DOHH2 (cell line): ENCODE data around the gene EIF4EBP2.

Experiments used
- H3F3A ChIP-seq: fragments of 200-600 bp; sonication (generic), shearing (Covaris generic); 2 replicates; pipeline ENCODE4 v1.6.0; 2016; ENCODE audit warnings: antibody characterized with exemption, mild to moderate bottlenecking; ENCODE audit not compliant: control insufficient read depth, insufficient read depth
- H3K27ac ChIP-seq: fragments of 200-600 bp; sonication (generic); 2 replicates; pipeline ENCODE4 v1.5.1; 2014; ENCODE audit warnings: low read depth, mild to moderate bottlenecking, low read length, moderate library complexity
- H3K27me3 ChIP-seq: fragments of 200-600 bp; sonication (generic); 2 replicates; pipeline ENCODE4 v1.6.1; 2014; ENCODE audit warnings: mild to moderate bottlenecking, low read length, mixed read lengths; ENCODE audit not compliant: control insufficient read depth
- H3K36me3 ChIP-seq: fragments of 200-600 bp; sonication (generic); 2 replicates; pipeline ENCODE4 v1.6.1; 2014; ENCODE audit warnings: mild to moderate bottlenecking, low read length, moderate library complexity, mixed read lengths; ENCODE audit not compliant: control insufficient read depth
- H3K4me1 ChIP-seq: fragments of 200-600 bp; sonication (generic); 2 replicates; pipeline ENCODE4 v1.6.1; 2014; ENCODE audit warnings: mild to moderate bottlenecking, low read length, mixed read lengths; ENCODE audit not compliant: control insufficient read depth
- H3K4me2 ChIP-seq: fragments of 200-600 bp; sonication (generic); 2 replicates; pipeline ENCODE4 v1.6.0; 2014; ENCODE audit warnings: mild to moderate bottlenecking, low read length, moderate library complexity
- H3K4me3 ChIP-seq: fragments of 200-600 bp; sonication (generic); 2 replicates; pipeline ENCODE4 v1.5.1; 2014; ENCODE audit warnings: mild to moderate bottlenecking, low read length, mixed read lengths
- H3K79me2 ChIP-seq: fragments of 200-600 bp; sonication (generic); 2 replicates; pipeline ENCODE4 v1.6.1; 2014; ENCODE audit warnings: mild to moderate bottlenecking, low read length, mixed read lengths; ENCODE audit not compliant: control insufficient read depth
- H3K9me2 ChIP-seq: fragments of 200-600 bp; sonication (generic); replicated peaks from 2 replicates; pipeline ENCODE4 v1.6.1; 2014; ENCODE audit warnings: mild to moderate bottlenecking, low read length, mixed read lengths; ENCODE audit not compliant: control insufficient read depth
- H3K9me3 ChIP-seq: fragments of 200-600 bp; sonication (generic); 2 replicates; pipeline ENCODE4 v1.6.1; 2014; ENCODE audit warnings: antibody characterized with exemption, low read length, mixed read lengths; ENCODE audit not compliant: control insufficient read depth, insufficient read depth
- H4K20me1 ChIP-seq: fragments of 200-600 bp; sonication (generic); 2 replicates; pipeline ENCODE4 v1.6.0; 2014; ENCODE audit warnings: low read depth, mild to moderate bottlenecking, antibody characterized with exemption, low read length, moderate library complexity; ENCODE audit not compliant: control insufficient read depth, insufficient read depth
- EZH2phosphoT487 ChIP-seq: fragments of 200-600 bp; sonication (generic); IDR thresholded peaks from 2 replicates; pipeline ENCODE4 v1.6.1; 2017; ENCODE audit warnings: borderline replicate concordance, mild to moderate bottlenecking, antibody characterized with exemption, low read length, moderate library complexity, mixed read lengths
- TF ChIP-seq, protein P1 (sequence below): fragments of 200-600 bp; sonication (generic); IDR thresholded peaks from one replicate; pipeline ENCODE4 v1.5.1; 2014; ENCODE audit warnings: antibody characterized with exemption, mild to moderate bottlenecking, low read depth, low read length; ENCODE audit not compliant: poor library complexity, severe bottlenecking

Gene EIF4EBP2

DNA sequence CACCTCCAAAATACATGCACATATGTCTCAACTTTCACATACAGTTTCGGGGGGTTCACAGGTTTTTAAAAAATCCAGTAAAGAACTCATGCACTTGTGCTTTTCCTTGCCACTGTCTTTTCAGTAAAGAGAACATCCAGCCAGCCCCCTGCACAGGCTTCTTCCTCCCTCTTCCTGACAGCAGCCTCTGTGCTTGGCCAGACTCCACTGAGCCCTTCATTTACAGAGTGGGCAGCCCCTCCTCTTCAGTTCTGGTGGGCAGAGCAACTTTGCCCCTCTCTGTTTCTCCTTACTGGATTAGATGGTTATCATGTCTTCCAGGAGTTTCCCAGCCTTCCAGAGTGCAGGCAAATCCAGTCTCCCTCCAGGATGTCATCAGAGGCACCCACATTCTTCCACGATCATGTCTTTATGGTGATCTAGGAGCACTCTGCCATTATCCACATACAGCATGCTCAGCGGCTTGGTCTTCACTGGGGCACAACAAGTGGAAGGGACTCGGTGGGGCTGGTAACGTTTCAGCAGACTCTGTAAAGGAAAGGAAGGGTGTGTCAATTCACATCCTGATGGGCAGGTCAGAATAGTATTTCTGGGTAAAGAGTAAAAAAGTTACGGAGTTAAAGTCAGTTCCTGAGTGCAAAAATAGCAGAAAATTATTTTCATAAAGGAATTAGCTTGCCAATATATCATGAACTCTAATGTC lies 28.8 kb downstream of the EIF4EBP2 start:
- TF ChIP-seq, protein P1, sequence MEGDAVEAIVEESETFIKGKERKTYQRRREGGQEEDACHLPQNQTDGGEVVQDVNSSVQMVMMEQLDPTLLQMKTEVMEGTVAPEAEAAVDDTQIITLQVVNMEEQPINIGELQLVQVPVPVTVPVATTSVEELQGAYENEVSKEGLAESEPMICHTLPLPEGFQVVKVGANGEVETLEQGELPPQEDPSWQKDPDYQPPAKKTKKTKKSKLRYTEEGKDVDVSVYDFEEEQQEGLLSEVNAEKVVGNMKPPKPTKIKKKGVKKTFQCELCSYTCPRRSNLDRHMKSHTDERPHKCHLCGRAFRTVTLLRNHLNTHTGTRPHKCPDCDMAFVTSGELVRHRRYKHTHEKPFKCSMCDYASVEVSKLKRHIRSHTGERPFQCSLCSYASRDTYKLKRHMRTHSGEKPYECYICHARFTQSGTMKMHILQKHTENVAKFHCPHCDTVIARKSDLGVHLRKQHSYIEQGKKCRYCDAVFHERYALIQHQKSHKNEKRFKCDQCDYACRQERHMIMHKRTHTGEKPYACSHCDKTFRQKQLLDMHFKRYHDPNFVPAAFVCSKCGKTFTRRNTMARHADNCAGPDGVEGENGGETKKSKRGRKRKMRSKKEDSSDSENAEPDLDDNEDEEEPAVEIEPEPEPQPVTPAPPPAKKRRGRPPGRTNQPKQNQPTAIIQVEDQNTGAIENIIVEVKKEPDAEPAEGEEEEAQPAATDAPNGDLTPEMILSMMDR = no peak

DNA sequence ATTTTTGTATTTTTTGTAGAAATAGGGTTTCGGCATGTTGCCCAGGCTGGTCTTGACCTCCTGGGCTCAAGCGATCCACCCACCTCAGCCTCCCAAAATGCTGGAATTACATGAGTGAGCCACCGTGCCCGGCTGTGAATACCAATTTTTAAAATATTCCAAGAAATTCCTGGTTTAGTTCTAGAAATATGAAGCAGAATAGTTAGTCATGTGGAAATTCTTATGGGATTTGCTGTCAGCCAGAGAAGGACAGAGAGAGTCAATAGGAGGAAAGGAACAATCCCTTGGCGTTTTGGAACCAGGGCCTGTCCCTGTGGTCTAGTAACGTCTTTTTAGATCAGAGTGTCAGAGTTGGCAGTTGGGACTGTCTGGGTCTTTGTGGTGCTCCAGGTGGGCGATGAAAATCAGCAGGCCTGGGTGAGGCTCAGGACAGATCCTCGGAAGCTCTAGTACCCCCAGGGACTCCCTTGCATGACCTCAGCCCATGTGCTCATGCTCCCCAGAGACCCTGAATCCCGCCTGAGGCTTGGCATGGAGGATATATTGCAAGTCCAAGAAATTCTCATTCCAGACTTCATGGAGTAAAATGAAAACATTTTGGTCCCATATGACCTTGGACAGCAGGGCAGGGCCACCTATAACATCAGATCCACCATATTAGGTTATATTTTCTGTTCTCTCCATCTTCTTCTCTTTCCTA lies 29.8 kb downstream of the EIF4EBP2 start:
- Histone ChIP-seq H3K4me2 (no peak overlapping the region), H3F3A (no peaks in the 10 kb centered on the region), H4K20me1 (no peaks in the 10 kb centered on the region), H3K4me3 (no peak overlapping the region), H3K9me2 (no peaks in the 10 kb centered on the region), H3K27me3 (no peaks in the 10 kb centered on the region), H3K79me2 (no peaks in the 10 kb centered on the region), H3K9me3 (no peaks in the 10 kb centered on the region), H3K4me1 (no peaks in the 10 kb centered on the region), H3K36me3 (no peaks in the 10 kb centered on the region; the same call in 1 of the 2 replicates), H3K27ac (no peak overlapping the region)
- TF ChIP-seq EZH2phosphoT487 = no peak
- TF ChIP-seq, protein P1 = no peak

More for the DNA sequence above, 28.8 kb downstream of the EIF4EBP2 start:
- H3K4me2 ChIP-seq = no peak overlapping the region
- no peaks in the 10 kb centered on the region for H3F3A ChIP-seq
- no peak overlapping the region for H3K27ac ChIP-seq
- H3K9me2 ChIP-seq = no peaks in the 10 kb centered on the region
- no peaks in the 10 kb centered on the region for H3K4me1 ChIP-seq
- H4K20me1 ChIP-seq = no peaks in the 10 kb centered on the region
- no peaks in the 10 kb centered on the region for H3K27me3 ChIP-seq
- peaks cover under 1% of the 10 kb centered on the region for H3K36me3 ChIP-seq
- no peaks in the 10 kb centered on the region for H3K79me2 ChIP-seq
- H3K4me3 ChIP-seq = no peak overlapping the region
- H3K9me3 ChIP-seq = no peaks in the 10 kb centered on the region

DNA sequence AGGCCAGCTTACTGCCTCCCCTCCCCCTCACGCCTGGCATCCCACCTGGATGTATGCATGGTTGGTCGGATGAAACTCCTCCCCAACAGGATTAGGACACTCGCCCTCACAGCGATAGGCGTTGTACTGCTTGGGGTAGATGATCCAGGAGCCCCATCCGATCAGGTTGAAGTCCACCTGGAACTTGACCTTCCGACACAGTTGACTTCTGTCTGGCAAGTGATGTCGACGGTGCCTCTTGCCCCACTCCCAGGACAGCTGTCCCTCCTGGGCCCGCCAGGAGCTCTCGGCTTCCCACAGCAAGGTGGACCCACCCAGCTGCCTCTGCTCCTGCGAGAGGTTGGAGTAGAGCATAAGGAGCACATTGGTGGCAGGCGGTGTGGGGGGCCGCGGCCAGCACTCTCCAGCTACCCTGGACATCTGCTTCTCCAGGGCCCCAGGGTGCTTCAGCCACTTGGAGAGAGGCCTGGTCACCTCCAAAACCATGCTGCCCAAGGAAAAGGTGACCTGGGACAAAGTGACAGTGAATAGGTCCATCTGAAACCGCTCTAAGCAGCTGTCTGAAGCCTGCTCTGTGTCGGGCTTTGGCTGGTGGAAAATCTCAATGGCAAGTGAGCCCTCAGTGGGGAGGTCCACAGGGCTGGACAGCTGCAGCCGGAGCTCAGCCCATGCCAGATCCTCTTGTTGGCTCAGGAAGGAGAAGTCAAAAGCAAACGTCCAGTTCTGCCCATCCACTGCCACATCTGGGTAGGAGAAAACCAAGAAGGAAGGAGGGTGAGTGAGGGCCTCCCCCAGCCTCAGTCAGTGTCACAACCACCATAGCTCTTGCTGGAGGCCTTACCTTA lies 31.5 kb downstream of the EIF4EBP2 start:
- Histone ChIP-seq H3K27me3 (no peaks in the 10 kb centered on the region), H3K36me3 (no peaks in the 10 kb centered on the region), H3F3A (no peaks in the 10 kb centered on the region), H4K20me1 (no peaks in the 10 kb centered on the region), H3K4me1 (no peaks in the 10 kb centered on the region), H3K79me2 (no peaks in the 10 kb centered on the region), H3K4me2 (no peak overlapping the region), H3K4me3 (no peak overlapping the region), H3K9me3 (no peaks in the 10 kb centered on the region), H3K9me2 (no peaks in the 10 kb centered on the region), H3K27ac (no peak overlapping the region)
- TF ChIP-seq EZH2phosphoT487 = no peak
- TF ChIP-seq, protein P1 = no peak
